ENCODE measurements around the gene CLIP2. TPM values are rescaled to one million over a fixed set of nuclear protein-coding genes. Genes with fewer than 3 reads are reported as not detected.

CLIP2 gene
- total and polyA plus RNA-seq, 2 of the 4 experiments (the other 2 are of a cell fraction) = 18.1 to 20.7 TPM

GRCh38 chr7:74332373-74333176 is 43.4 kb downstream of the CLIP2 start:
- H3K79me1 ChIP-seq (ENCODE audit: low read depth in 1 of 2, low read length in 2 of 2) = peaks cover 30 to 58% of the 10 kb centered on the region in 2 experiments
- no peak overlapping the region for H3K9ac ChIP-seq (ENCODE audit: low read depth, low read length)
- no peak overlapping the region for H3K23ac ChIP-seq (ENCODE audit: low read depth, low read length)
- H3K9me1 ChIP-seq (ENCODE audit: insufficient read depth, low read length) = no peaks in the 10 kb centered on the region
- DNase-seq (no peak), ATAC-seq (ENCODE audit: low read depth) (no peak)
- H3K4me3 ChIP-seq (ENCODE audit: insufficient read depth, low read depth, low read length) = no peak overlapping the region
- H2BK20ac ChIP-seq (ENCODE audit: low read depth, low read length) = no peak overlapping the region
- dilution Hi-C loops (cut with HindIII; ENCODE audit: low sequenced_read_pairs, unreplicated experiment) = no loop called here
- no peak overlapping the region for H4K5ac ChIP-seq (ENCODE audit: low read depth, low read length)
- H3K4me2 ChIP-seq (ENCODE audit: low read depth, low read length) = no peak overlapping the region
- H2AK9ac ChIP-seq (replicated peaks; ENCODE audit: low read depth, low read length, poor library complexity) = peak overlapping the region; percentile 42
- BruUV-seq (replicated peaks) = no TSS peak
- TF ChIP-seq BHLHE40 (IDR thresholded peaks at IDR 0.05; ENCODE audit: low read depth, low read length) = no peak
- TF ChIP-seq MXI1 (IDR thresholded peaks at IDR 0.05; ENCODE audit: borderline replicate concordance, low read depth, low read length) = no peak
- TF ChIP-seq POLR2A (IDR thresholded peaks at IDR 0.05; ENCODE audit: low read depth, low read length) = no peak
- TF ChIP-seq RAD21 (IDR thresholded peaks at IDR 0.05; ENCODE audit: low read length) = no peak
- no peak for TF ChIP-seq SMC3 (IDR thresholded peaks at IDR 0.05; ENCODE audit: low read depth, low read length)
- TF ChIP-seq CTCF (conservative IDR thresholded peaks at IDR 0.05; ENCODE audit: low read depth, low read length) = no peak
- no peak for TF ChIP-seq USF2 (IDR thresholded peaks at IDR 0.05; ENCODE audit: low read depth, low read length)
- TF ChIP-seq MAZ (IDR thresholded peaks at IDR 0.05; ENCODE audit: borderline replicate concordance, low read depth, low read length) = no peak
- no peak for TF ChIP-seq MAFK (IDR thresholded peaks at IDR 0.05; ENCODE audit: low read depth, low read length)
- no peak for TF ChIP-seq RCOR1 (IDR thresholded peaks at IDR 0.05; ENCODE audit: insufficient replicate concordance, low read length)
- TF ChIP-seq FOS (IDR thresholded peaks at IDR 0.05; ENCODE audit: low read depth, low read length) = no peak
- TF ChIP-seq ELK1 (IDR thresholded peaks at IDR 0.05; ENCODE audit: borderline replicate concordance, low read depth, low read length) = no peak
- no peak for TF ChIP-seq RFX5 (IDR thresholded peaks at IDR 0.05; ENCODE audit: low read depth, low read length)
- in situ Hi-C loops (cut with MboI; ENCODE audit: low sequenced_read_pairs) = no loop called here
- no peak overlapping the region; the same call in 2 of the 3 replicates for H2BK15ac ChIP-seq (ENCODE audit: low read depth, low read length)
- ChIA-PET CTCF (no interaction called here), POLR2A (ENCODE audit: unreplicated experiment) (no interaction called here)
- H3K27me3 ChIP-seq (ENCODE audit: control insufficient read depth, insufficient read depth, low read length) = no peaks in the 10 kb centered on the region
- H4K91ac ChIP-seq (ENCODE audit: insufficient read depth, low read depth, low read length) = no peak overlapping the region
- H3K27ac ChIP-seq (ENCODE audit: insufficient read depth, low read length) = no peak overlapping the region
- peaks cover 7% of the 10 kb centered on the region; the same call in 1 of the 2 replicates for H3K4me1 ChIP-seq (ENCODE audit: control insufficient read depth, insufficient read depth, low read length)
- H2BK120ac ChIP-seq (ENCODE audit: low read depth, low read length) = no peak overlapping the region
- no peak overlapping the region for H3K56ac ChIP-seq (ENCODE audit: extremely low read depth, insufficient read depth, low read length)
- H3K14ac ChIP-seq (replicated peaks; ENCODE audit: low read depth, low read length) = no peak overlapping the region
- H2AFZ ChIP-seq (replicated peaks; ENCODE audit: low read length, poor library complexity) = no peak overlapping the region
- H3K4ac ChIP-seq (ENCODE audit: low read depth, low read length) = no peak overlapping the region
- H2BK5ac ChIP-seq (ENCODE audit: low read depth, low read length, poor library complexity, severe bottlenecking) = no peak overlapping the region
- H2AK5ac ChIP-seq (ENCODE audit: low read depth, low read length) = no peak overlapping the region
- H3K9me3 ChIP-seq (ENCODE audit: control insufficient read depth, insufficient read depth, low read length) = no peaks in the 10 kb centered on the region
- intact Hi-C loops (cut with micrococcal nuclease) = no loop called here
- peaks cover 20% of the 10 kb centered on the region for H4K20me1 ChIP-seq (ENCODE audit: insufficient read depth, low read length)
- H3K18ac ChIP-seq (ENCODE audit: low read depth, low read length) = no peak overlapping the region
- no peak overlapping the region for H4K8ac ChIP-seq (ENCODE audit: low read depth in 2 of 2, low read length in 2 of 2)
- WGBS, 2 experiments (ENCODE audit: extremely low coverage in 2 of 2, insufficient read length in 1 of 2) = 89% methylated on average over 7 of the region's 17 CpGs; no CpG with 5 or more reads in 1 of the 2 experiments
- peaks cover 24% of the 10 kb centered on the region for H3K36me3 ChIP-seq (ENCODE audit: control insufficient read depth, insufficient read depth, low read length)
